ENCODE data around the gene RNF217. TPM values are rescaled to one million over a fixed set of nuclear protein-coding genes. Genes with fewer than 3 reads are reported as not detected.

The RNF217 gene
- total and polyA plus RNA-seq, 8 donors: 1.9 to 32.7 (median 11.2) TPM

DNA sequence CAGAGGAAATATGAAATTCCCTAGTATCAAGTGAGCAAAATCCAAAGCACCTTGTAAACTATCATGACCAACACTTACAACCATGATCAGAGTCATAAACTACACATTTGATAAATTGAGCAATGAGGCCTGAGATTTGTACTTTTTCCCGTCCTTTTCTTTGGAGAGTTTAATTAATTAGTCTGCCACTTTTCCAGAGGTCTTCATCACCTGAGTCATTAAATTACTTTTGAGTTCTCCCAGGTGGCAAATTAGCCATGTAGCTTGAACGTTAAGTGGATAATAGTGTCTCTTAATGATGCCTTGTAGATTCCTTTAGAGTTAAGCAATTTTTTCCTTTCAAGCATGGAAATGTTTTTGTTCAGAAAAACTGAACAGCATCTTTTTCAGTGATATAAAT is 75.6 kb downstream of the RNF217 start:
- intact Hi-C loops (cut with DNase I; ENCODE audit: low total_unique reads): no loop called here

GRCh38 chr6:125038925-125039324 is 76.7 kb downstream of the RNF217 start:
- no peak for DNase-seq
- Histone ChIP-seq H3K36me3 (no peaks in the 10 kb centered on the region), H3K4me3 (no peak overlapping the region), H3K27ac (no peak overlapping the region), H3K4me1 (peaks cover 0 to 7% (median 3%) of the 10 kb centered on the region in 4 donors), H3K27me3 (no peaks in the 10 kb centered on the region), H3K9me3 (no peaks in the 10 kb centered on the region)
- WGBS, 5 donors: 93 to 98% (median 97%) methylated on average over 2 of the region's 2 CpGs
- intact Hi-C loops (cut with DNase I; ENCODE audit: low total_unique reads): no loop called here
- TF ChIP-seq POLR2AphosphoS5 (IDR thresholded peaks at IDR 0.05): no peak
- TF ChIP-seq EP300 (IDR thresholded peaks at IDR 0.05): no peak
- no peak for TF ChIP-seq POLR2A (IDR thresholded peaks at IDR 0.05)
- TF ChIP-seq, protein P1, sequence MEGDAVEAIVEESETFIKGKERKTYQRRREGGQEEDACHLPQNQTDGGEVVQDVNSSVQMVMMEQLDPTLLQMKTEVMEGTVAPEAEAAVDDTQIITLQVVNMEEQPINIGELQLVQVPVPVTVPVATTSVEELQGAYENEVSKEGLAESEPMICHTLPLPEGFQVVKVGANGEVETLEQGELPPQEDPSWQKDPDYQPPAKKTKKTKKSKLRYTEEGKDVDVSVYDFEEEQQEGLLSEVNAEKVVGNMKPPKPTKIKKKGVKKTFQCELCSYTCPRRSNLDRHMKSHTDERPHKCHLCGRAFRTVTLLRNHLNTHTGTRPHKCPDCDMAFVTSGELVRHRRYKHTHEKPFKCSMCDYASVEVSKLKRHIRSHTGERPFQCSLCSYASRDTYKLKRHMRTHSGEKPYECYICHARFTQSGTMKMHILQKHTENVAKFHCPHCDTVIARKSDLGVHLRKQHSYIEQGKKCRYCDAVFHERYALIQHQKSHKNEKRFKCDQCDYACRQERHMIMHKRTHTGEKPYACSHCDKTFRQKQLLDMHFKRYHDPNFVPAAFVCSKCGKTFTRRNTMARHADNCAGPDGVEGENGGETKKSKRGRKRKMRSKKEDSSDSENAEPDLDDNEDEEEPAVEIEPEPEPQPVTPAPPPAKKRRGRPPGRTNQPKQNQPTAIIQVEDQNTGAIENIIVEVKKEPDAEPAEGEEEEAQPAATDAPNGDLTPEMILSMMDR (IDR thresholded peaks at IDR 0.05): no peak

More for the DNA sequence above, 75.6 kb downstream of the RNF217 start:
- Histone ChIP-seq H3K36me3 (no peaks in the 10 kb centered on the region), H3K4me1 (peaks cover 0 to 7% (median 3%) of the 10 kb centered on the region in 4 donors), H3K27me3 (no peaks in the 10 kb centered on the region), H3K9me3 (no peaks in the 10 kb centered on the region), H3K4me3 (no peak overlapping the region), H3K27ac (no peak overlapping the region)
- no peak for DNase-seq
- TF ChIP-seq POLR2AphosphoS5 (IDR thresholded peaks at IDR 0.05): no peak
- TF ChIP-seq, protein P1 (IDR thresholded peaks at IDR 0.05): no peak
- no peak for TF ChIP-seq EP300 (IDR thresholded peaks at IDR 0.05)
- TF ChIP-seq POLR2A (IDR thresholded peaks at IDR 0.05): no peak
- 70 to 85% (median 76%) methylated on average over 2 of the region's 2 CpGs for WGBS, 5 donors

DNA sequence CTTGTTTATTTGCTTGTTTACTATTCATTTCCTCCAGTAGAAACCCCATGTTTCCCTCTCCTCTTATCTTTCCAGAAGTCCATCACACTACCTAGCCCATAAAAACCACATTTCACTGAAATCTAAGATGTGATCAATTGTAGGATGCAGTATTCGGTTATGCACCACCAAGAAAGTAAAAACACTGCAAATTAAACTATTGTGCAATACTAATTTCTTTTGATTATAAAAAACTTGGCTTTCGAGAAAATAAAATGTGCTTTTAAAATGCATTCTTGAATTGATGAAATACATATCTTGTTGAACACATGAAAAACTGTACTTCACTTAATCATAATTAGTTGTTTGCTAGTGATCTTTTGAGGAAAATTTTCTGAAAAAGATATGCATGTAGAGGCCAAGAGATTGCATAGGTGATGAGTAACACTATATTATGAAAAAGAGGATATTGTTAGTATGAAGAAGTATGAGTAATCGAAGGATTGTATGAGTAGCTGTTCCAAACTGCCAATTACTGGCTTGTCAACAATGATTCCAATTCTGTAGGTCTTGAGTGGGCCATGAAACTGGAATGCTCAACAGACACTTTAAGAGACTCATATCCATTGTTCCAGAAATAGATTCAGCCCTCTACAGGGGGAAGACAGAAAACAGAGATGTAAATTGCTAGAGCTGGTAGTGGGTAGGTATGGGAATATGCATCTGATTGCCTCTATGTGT is 79.7 kb downstream of the RNF217 start:
- Histone ChIP-seq H3K36me3 (peaks cover 0 to 17% (median 12%) of the 10 kb centered on the region in 4 donors), H3K27ac (no peak overlapping the region), H3K4me3 (no peak overlapping the region), H3K27me3 (no peaks in the 10 kb centered on the region), H3K9me3 (no peaks in the 10 kb centered on the region), H3K4me1 (peaks cover 0 to 7% (median 3%) of the 10 kb centered on the region in 4 donors)
- WGBS, 5 donors: 77 to 91% (median 88%) methylated on average over 3 of the region's 3 CpGs
- intact Hi-C loops (cut with DNase I; ENCODE audit: low total_unique reads): no loop called here
- no peak for TF ChIP-seq POLR2A (IDR thresholded peaks at IDR 0.05)
- TF ChIP-seq EP300 (IDR thresholded peaks at IDR 0.05): no peak
- TF ChIP-seq, protein P1 (IDR thresholded peaks at IDR 0.05): no peak
- no peak for TF ChIP-seq POLR2AphosphoS5 (IDR thresholded peaks at IDR 0.05)
- no peak for DNase-seq

DNA sequence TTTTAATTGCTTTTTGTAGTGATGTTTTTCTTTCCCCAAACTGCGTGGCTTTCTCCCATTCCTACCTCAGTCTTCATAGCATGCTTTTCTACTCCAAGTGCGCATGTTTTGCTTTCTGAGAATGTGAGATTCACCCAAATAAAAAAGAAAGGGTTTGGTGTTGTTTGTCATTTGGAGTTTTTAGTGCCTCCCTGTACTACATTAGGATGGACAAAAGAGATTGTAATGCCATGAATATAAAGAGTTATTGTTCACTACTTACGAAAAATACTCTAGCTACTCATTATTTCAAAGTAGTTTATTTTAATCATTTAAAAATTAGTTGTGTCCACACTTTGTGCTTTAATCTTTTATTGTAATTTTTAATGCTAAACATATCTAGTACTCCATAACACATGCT is 81.8 kb downstream of the RNF217 start:
- 61 to 81% (median 76%) methylated on average over 3 of the region's 3 CpGs for WGBS, 5 donors
- Histone ChIP-seq H3K4me1 (peaks cover 0 to 7% (median 3%) of the 10 kb centered on the region in 4 donors), H3K9me3 (no peaks in the 10 kb centered on the region), H3K4me3 (no peak overlapping the region), H3K36me3 (peaks cover 0 to 17% (median 12%) of the 10 kb centered on the region in 4 donors), H3K27ac (no peak overlapping the region), H3K27me3 (no peaks in the 10 kb centered on the region)
- intact Hi-C loops (cut with DNase I; ENCODE audit: low total_unique reads): no loop called here
- DNase-seq: no peak
- TF ChIP-seq EP300 (IDR thresholded peaks at IDR 0.05) (no peak), POLR2A (IDR thresholded peaks at IDR 0.05) (no peak), POLR2AphosphoS5 (IDR thresholded peaks at IDR 0.05) (no peak)
- TF ChIP-seq, protein P1 (IDR thresholded peaks at IDR 0.05): no peak
